A673 (cell line): Measurements from ENCODE around the gene ST6GALNAC4. TPM values are rescaled to one million over a fixed set of nuclear protein-coding genes. Genes with fewer than 3 reads are reported as not detected.

Experiments
- BruUV-seq: library from RNA; stranded (reverse); fragments of 400-500 nt; replicated peaks from 2 replicates; lab custom pipeline; 2021; lab: Mats Ljungman, UMichigan
- CTCF ChIA-PET: fragments of 300-600 bp; sonication (Branson Sonifier 250); formaldehyde crosslinking; loops from one replicate; lab custom pipeline; 2022; ENCODE audit warnings: antibody characterized with exemption; lab: Charles Lee
- POLR2A ChIA-PET: fragments of 300-600 bp; sonication (Branson Sonifier 250); formaldehyde crosslinking; loops from one replicate; lab custom pipeline; 2022; ENCODE audit warnings: antibody characterized with exemption; ENCODE audit not compliant: low non-redundant PET; lab: Charles Lee
- DNase-seq: peaks from one replicate; pipeline ENCODE4 v3.0.0-alpha.2; 2015; ENCODE audit warnings: low spot score
- H3K27ac ChIP-seq: fragments of 200-600 bp; sonication (generic); 2 replicates; pipeline ENCODE4 v1.5.1; 2016; ENCODE audit warnings: mixed run types, low read depth, mild to moderate bottlenecking, mixed read lengths, antibody characterized with exemption, low read length; ENCODE audit not compliant: poor library complexity, severe bottlenecking
- H3K27me3 ChIP-seq: fragments of 200-600 bp; sonication (generic); replicated peaks from 2 replicates; pipeline ENCODE4 v1.6.1; 2017; ENCODE audit warnings: mixed run types, low read depth, mild to moderate bottlenecking, mixed read lengths, antibody characterized with exemption, low read length; ENCODE audit not compliant: insufficient read depth, poor library complexity
- H3K36me3 ChIP-seq: fragments of 200-600 bp; sonication (generic); 2 replicates; pipeline ENCODE4 v1.6.1; 2016; ENCODE audit warnings: mixed run types, mild to moderate bottlenecking, mixed read lengths, antibody characterized with exemption, low read length; ENCODE audit not compliant: insufficient read depth, poor library complexity, severe bottlenecking
- H3K4me1 ChIP-seq: fragments of 200-600 bp; sonication (generic); 2 replicates; pipeline ENCODE4 v1.6.1; 2017; ENCODE audit warnings: mixed run types, mild to moderate bottlenecking, mixed read lengths, antibody characterized with exemption, low read length; ENCODE audit not compliant: insufficient read depth, poor library complexity, severe bottlenecking
- H3K4me3 ChIP-seq: fragments of 200-600 bp; sonication (generic); 2 replicates; pipeline ENCODE4 v1.5.1; 2016; ENCODE audit warnings: low read depth, mixed run types, mild to moderate bottlenecking, mixed read lengths, low read length; ENCODE audit not compliant: poor library complexity, severe bottlenecking
- H3K9me3 ChIP-seq: fragments of 200-600 bp; sonication (generic); 2 replicates; pipeline ENCODE4 v1.6.1; 2016; ENCODE audit warnings: mixed run types, low read depth, mild to moderate bottlenecking, mixed read lengths, antibody characterized with exemption, low read length; ENCODE audit not compliant: poor library complexity, severe bottlenecking
- EZH2 ChIP-seq: fragments of 200-600 bp; sonication (generic); IDR thresholded peaks from 2 replicates; pipeline ENCODE4 v1.6.1; 2017; ENCODE audit warnings: borderline replicate concordance, low read depth, mild to moderate bottlenecking, mixed read lengths, antibody characterized with exemption, low read length; ENCODE audit not compliant: poor library complexity, severe bottlenecking
- intact Hi-C: fragments of 100-400 bp; cut with micrococcal nuclease; formaldehyde crosslinking; loops from one replicate; pipeline ENCODE4 v1.10.0; 2022; ENCODE audit not compliant: unreplicated experiment
- total RNA-seq: library from RNA; stranded (reverse); gene quantifications from 2 replicates; pipeline ENCODE4 v1.2.3, GENCODE V29; 2021
- TF ChIP-seq, protein P1 (sequence below): fragments of 300-800, 200-600 bp; sonication (generic); conservative IDR thresholded peaks from 2 replicates; pipeline ENCODE4 v1.5.1; 2017; ENCODE audit warnings: low read depth, mild to moderate bottlenecking, antibody characterized with exemption, low read length, moderate library complexity, mixed read lengths

ST6GALNAC4 gene
- total RNA-seq, 1 experiment from 2014 or later = 11.8 TPM

DNA sequence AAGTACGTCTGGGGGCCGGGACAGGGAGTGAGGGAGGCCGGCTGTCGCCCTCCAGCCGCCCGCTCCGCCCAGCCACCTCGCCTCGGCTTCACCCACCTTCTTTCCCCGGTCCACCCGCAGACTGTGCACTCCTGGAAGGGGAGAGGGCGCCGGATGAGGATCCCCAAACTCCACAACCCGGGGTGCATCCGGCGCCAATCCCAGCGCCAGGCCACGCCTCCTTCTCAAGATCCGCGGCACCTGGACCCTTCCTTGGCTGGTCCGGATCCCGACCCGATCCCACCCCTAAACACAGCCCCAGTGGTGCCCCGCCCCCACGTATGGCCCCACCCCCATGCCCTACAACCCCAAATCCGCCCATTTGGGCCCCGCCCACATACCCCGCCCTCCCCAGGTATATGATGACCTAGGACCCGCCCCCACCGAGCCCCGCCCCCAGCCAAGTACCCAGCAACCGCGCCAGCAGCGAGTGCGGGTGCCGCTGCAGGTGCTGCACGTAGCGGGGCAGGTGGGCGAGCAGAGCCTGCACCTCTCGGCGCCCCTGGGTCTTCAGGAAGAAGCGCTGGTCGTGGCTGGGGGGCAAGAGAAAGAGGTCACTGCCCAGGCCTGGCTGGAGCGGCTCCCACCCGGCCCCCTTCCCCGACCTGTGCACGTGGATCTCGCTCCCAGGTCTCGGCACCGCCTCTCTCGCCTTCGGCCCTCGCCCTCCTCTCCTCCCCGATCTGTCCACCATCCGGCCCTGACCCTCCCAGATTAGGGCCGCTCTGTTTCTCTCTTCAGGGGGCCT is 10.6 kb upstream of the ST6GALNAC4 start:
- Histone ChIP-seq H3K4me3 (peak overlapping the region; percentile 48), H3K27me3 (no peaks in the 10 kb centered on the region), H3K36me3 (no peaks in the 10 kb centered on the region), H3K9me3 (no peaks in the 10 kb centered on the region), H3K27ac (no peak overlapping the region), H3K4me1 (peaks cover 10% of the 10 kb centered on the region)
- BruUV-seq = no TSS peak
- ChIA-PET CTCF (interaction anchor here (0.6 kb wide), 1 partner anchor 190 kb away, joined by 8 read pairs; no protein-coding TSS in a partner anchor), POLR2A (no interaction called here)
- intact Hi-C loops = no loop called here
- no peak for TF ChIP-seq EZH2
- TF ChIP-seq, protein P1, sequence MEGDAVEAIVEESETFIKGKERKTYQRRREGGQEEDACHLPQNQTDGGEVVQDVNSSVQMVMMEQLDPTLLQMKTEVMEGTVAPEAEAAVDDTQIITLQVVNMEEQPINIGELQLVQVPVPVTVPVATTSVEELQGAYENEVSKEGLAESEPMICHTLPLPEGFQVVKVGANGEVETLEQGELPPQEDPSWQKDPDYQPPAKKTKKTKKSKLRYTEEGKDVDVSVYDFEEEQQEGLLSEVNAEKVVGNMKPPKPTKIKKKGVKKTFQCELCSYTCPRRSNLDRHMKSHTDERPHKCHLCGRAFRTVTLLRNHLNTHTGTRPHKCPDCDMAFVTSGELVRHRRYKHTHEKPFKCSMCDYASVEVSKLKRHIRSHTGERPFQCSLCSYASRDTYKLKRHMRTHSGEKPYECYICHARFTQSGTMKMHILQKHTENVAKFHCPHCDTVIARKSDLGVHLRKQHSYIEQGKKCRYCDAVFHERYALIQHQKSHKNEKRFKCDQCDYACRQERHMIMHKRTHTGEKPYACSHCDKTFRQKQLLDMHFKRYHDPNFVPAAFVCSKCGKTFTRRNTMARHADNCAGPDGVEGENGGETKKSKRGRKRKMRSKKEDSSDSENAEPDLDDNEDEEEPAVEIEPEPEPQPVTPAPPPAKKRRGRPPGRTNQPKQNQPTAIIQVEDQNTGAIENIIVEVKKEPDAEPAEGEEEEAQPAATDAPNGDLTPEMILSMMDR = no peak
- DNase-seq = no peak

DNA sequence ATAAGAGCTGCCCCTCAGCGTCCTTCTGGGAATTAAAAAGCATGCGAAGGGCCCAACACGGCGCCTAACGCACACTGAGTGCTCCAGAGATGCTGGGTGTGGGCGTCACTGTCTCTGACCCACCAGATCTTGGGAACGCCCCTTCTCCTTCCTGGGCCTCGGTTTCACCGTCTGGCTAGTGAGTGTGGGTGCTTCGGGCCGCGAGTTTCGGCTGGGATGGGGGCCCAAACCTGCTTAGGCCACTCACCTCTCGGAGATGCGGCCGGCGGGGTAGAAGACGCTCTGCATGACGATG is 10.0 kb upstream of the ST6GALNAC4 start:
- Histone ChIP-seq H3K9me3 (no peaks in the 10 kb centered on the region), H3K4me1 (peaks cover 13% of the 10 kb centered on the region), H3K36me3 (no peaks in the 10 kb centered on the region), H3K27me3 (no peaks in the 10 kb centered on the region), H3K27ac (no peak overlapping the region), H3K4me3 (peak overlapping the region; percentile 48)
- ChIA-PET POLR2A (no interaction called here), CTCF (no interaction called here)
- DNase-seq = no peak
- intact Hi-C loops = no loop called here
- no peak for TF ChIP-seq EZH2
- TF ChIP-seq, protein P1 = no peak
- no TSS peak for BruUV-seq

DNA sequence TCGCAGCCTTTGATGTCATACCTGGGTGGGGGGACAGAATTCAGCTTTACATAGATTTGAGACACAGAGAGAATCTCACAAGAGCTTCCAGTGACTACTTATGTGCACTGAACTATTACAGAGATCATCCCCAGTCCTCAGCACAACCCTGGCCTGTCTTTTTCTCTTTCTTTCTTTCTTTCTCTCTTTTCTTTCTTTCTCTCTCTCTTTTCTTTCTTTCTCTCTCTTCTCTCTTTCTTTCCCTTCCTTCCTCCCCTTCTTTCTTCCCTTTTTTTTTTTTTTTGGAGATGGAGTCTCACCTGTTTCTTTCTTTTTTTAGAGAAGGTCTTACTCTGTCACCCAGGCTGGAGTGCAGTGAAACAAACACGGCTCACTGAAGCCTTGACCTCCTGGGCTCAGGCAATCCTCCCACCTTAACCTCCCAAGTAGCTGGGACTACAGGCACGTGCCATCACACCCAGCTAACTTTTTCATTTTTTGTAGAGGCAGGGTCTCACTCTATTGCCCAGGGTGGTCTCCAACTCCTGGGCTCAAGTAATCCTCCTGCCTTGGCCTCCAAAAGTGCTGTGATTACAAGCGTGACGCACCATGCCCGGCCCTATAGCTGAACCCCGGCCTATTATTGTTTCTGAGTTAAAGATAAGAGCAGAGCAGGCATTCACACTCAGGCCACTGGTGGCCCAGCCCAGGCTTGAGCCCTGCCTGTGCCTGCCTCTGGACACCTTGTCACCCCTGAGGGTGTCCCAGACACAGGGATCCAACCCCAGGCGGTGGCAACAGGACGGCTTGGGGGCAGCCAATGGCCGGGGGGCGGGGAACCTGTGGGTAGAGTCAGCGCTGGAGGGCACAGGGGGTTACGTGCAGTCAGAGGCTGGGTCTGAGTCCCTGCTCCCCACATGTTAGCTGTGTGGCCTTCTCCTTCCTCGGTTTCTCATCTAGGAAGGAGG is 9.4 kb upstream of the ST6GALNAC4 start:
- no peaks in the 10 kb centered on the region for H3K27me3 ChIP-seq
- POLR2A ChIA-PET = no interaction called here
- CTCF ChIA-PET = no interaction called here
- peak overlapping the region; percentile 48 for H3K4me3 ChIP-seq
- H3K27ac ChIP-seq = no peak overlapping the region
- intact Hi-C loops = no loop called here
- H3K9me3 ChIP-seq = no peaks in the 10 kb centered on the region
- DNase-seq = no peak
- TF ChIP-seq, protein P1 = no peak
- TF ChIP-seq EZH2 = no peak
- H3K4me1 ChIP-seq = peaks cover 14% of the 10 kb centered on the region
- H3K36me3 ChIP-seq = no peaks in the 10 kb centered on the region
- BruUV-seq = no TSS peak
